HEK293T (cell line): ENCODE measurements around the gene SH3PXD2A.

Source experiments
- CTCF ChIA-PET: fragments of 350-600 bp; formaldehyde crosslinking; extraction: SDS; loops from one replicate; lab custom pipeline; 2021; ENCODE audit warnings: antibody characterized with exemption, inconsistent platforms; lab: Yijun Ruan, JAX
- POLR2A ChIA-PET: fragments of 350-600 bp; formaldehyde crosslinking; extraction: SDS; loops from one replicate; lab custom pipeline; 2020; ENCODE audit warnings: antibody characterized with exemption, inconsistent platforms; lab: Yijun Ruan, JAX
- DNase-seq: peaks from one replicate; pipeline ENCODE4 v3.0.0; 2012; ENCODE audit warnings: mixed read lengths; ENCODE audit errors: extremely low spot score
- ARNT ChIP-seq: fragments of 450-650 bp; IDR thresholded peaks from 2 replicates; pipeline ENCODE4 v1.6.1; 2017; ENCODE audit warnings: mild to moderate bottlenecking
- BHLHE40 ChIP-seq: fragments of 450-650 bp; IDR thresholded peaks from 2 replicates; pipeline ENCODE4 v1.6.1; 2016; ENCODE audit warnings: mild to moderate bottlenecking, moderate library complexity, borderline replicate concordance
- CTBP1 ChIP-seq: fragments of 450-650 bp; IDR thresholded peaks from 2 replicates; pipeline ENCODE4 v1.6.1; 2016; ENCODE audit warnings: borderline replicate concordance
- ELF4 ChIP-seq: fragments of 450-650 bp; IDR thresholded peaks from 2 replicates; pipeline ENCODE4 v1.6.1; 2017; ENCODE audit warnings: antibody characterized with exemption
- FOXA1 ChIP-seq: fragments of 450-650 bp; IDR thresholded peaks from 2 replicates; pipeline ENCODE4 v1.6.1; 2016; ENCODE audit warnings: mild to moderate bottlenecking
- FOXK2 ChIP-seq: fragments of 450-650 bp; IDR thresholded peaks from 2 replicates; pipeline ENCODE4 v1.6.1; 2016; ENCODE audit warnings: mild to moderate bottlenecking
- FOXM1 ChIP-seq: fragments of 450-650 bp; IDR thresholded peaks from 2 replicates; pipeline ENCODE4 v1.6.1; 2017; ENCODE audit warnings: mild to moderate bottlenecking, borderline replicate concordance
- HDGF ChIP-seq: fragments of 450-650 bp; IDR thresholded peaks from 2 replicates; pipeline ENCODE4 v1.6.1; 2017; ENCODE audit warnings: antibody characterized with exemption, borderline replicate concordance
- L3MBTL2 ChIP-seq: fragments of 450-650 bp; conservative IDR thresholded peaks from 2 replicates; pipeline ENCODE4 v1.6.1; 2016; ENCODE audit warnings: mild to moderate bottlenecking
- LEF1 ChIP-seq: fragments of 450-650 bp; IDR thresholded peaks from 2 replicates; pipeline ENCODE4 v1.6.1; 2017; ENCODE audit warnings: mild to moderate bottlenecking, borderline replicate concordance
- NFRKB ChIP-seq: fragments of 450-650 bp; IDR thresholded peaks from 2 replicates; pipeline ENCODE4 v1.6.1; 2016; ENCODE audit warnings: mild to moderate bottlenecking, moderate library complexity
- SP1 ChIP-seq: fragments of 450-650 bp; IDR thresholded peaks from 2 replicates; pipeline ENCODE4 v1.6.1; 2017
- SUZ12 ChIP-seq: fragments of 450-650 bp; IDR thresholded peaks from 2 replicates; pipeline ENCODE4 v1.6.1; 2016; ENCODE audit warnings: mild to moderate bottlenecking
- TARDBP ChIP-seq: fragments of 450-650 bp; IDR thresholded peaks from 2 replicates; pipeline ENCODE4 v1.6.1; 2016
- ZNF384 ChIP-seq: fragments of 450-650 bp; IDR thresholded peaks from 2 replicates; pipeline ENCODE4 v1.6.1; 2016
- TF ChIP-seq, protein P1 (sequence below): fragments of 450-650 bp; IDR thresholded peaks from 2 replicates; pipeline ENCODE4 v1.6.1; 2016

Gene SH3PXD2A

DNA sequence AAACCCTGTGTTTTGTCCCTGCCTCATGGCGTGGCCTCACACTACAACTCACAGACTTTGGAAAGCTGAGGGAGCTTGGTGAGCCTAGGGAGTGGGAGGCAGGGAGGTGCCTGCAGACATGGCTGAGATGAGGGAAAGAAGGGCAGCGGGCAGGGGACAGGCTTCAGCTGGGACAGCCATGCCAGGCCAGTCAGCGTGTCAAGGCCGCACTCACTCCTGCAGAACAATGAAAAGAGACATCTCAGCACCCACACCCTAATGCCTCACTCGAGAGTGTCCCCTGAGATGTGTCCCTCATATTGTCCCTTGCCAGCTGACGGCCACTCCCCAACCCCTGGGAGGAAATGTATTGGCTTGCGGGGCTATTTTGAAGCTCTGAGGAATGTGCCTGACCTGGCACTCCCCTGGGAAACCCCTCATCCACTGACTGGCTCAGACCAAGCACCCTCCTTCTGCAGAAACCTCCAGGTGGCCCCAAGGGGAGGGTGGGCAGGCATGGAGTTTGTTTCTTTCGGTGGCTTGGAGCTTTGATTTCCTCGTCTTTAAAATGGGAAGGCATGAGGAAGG is 31.6 kb downstream of the SH3PXD2A start:
- ChIA-PET POLR2A (no interaction called here), CTCF (no interaction called here)
- no peak for DNase-seq
- TF ChIP-seq CTBP1: no peak
- TF ChIP-seq TARDBP: no peak
- no peak for TF ChIP-seq FOXK2
- TF ChIP-seq FOXA1: no peak
- TF ChIP-seq ZNF384: no peak
- no peak for TF ChIP-seq ELF4
- no peak for TF ChIP-seq L3MBTL2
- TF ChIP-seq NFRKB: no peak
- no peak for TF ChIP-seq SUZ12
- TF ChIP-seq, protein P1, sequence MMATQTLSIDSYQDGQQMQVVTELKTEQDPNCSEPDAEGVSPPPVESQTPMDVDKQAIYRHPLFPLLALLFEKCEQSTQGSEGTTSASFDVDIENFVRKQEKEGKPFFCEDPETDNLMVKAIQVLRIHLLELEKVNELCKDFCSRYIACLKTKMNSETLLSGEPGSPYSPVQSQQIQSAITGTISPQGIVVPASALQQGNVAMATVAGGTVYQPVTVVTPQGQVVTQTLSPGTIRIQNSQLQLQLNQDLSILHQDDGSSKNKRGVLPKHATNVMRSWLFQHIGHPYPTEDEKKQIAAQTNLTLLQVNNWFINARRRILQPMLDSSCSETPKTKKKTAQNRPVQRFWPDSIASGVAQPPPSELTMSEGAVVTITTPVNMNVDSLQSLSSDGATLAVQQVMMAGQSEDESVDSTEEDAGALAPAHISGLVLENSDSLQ: no peak
- TF ChIP-seq ARNT: no peak
- TF ChIP-seq FOXM1: no peak
- no peak for TF ChIP-seq SP1
- no peak for TF ChIP-seq LEF1
- TF ChIP-seq HDGF: no peak
- TF ChIP-seq BHLHE40: no peak

DNA sequence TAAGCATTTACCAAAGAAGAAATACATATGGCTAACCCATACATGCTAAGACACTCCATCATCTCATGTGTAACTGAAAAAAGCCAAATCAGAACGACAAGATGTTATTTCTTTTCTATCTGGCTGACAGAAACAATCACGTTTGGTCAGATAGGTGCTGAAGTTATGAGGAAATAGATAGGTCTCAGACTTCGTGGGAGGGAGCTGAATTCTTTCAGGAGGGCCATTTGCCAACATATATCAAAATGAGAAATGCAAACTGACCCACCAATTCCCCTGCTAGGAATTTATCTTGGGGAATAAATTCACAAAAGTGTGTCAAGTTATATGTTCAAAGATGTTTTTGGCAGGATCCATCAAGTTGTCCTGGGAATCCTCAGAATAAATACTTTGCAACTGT is 32.6 kb downstream of the SH3PXD2A start:
- ChIA-PET POLR2A (no interaction called here), CTCF (interaction anchor here (0.8 kb wide), 1 partner anchor 10 kb away, joined by 3 read pairs; no protein-coding TSS in a partner anchor)
- TF ChIP-seq, protein P1: no peak
- TF ChIP-seq LEF1 (no peak), NFRKB (no peak), L3MBTL2 (no peak), SP1 (no peak), SUZ12 (no peak), HDGF (no peak), ARNT (no peak), ZNF384 (no peak), FOXK2 (no peak), TARDBP (no peak), CTBP1 (no peak), FOXM1 (no peak), BHLHE40 (no peak), FOXA1 (no peak), ELF4 (no peak)
- no peak for DNase-seq

DNA sequence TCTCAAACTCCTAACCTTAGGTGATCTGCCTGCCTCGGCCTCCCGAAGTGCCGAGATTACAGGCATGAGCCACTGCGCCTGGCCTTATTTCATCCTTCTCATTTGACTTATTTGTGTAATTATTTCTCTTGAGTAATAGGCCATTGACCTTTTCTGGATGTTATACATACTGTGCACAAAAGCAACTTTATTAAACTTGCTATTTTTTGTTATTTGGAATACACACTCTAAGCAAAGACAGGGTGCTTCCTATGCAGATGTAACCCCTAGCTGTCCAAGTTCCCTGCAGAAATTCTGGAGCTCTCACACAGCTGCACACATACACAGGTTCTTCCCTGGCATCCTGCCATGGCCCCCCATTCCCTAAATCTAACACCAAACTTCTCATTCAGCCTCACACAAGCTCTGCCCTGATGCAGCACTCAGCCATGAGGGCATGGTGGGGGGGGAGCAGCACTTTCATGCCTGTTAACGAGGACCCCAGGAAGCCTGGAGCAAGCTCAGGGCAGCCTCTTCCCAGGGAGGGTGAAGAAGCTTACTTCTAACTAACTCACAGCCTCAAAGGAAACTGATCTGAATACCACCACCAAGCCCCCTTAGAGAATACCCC is 33.2 kb downstream of the SH3PXD2A start:
- DNase-seq: no peak
- TF ChIP-seq, protein P1: no peak
- no peak for TF ChIP-seq FOXA1
- TF ChIP-seq LEF1: no peak
- POLR2A ChIA-PET: no interaction called here
- CTCF ChIA-PET: interaction anchor here (0.8 kb wide), 1 partner anchor 10 kb away, joined by 3 read pairs; no protein-coding TSS in a partner anchor

DNA sequence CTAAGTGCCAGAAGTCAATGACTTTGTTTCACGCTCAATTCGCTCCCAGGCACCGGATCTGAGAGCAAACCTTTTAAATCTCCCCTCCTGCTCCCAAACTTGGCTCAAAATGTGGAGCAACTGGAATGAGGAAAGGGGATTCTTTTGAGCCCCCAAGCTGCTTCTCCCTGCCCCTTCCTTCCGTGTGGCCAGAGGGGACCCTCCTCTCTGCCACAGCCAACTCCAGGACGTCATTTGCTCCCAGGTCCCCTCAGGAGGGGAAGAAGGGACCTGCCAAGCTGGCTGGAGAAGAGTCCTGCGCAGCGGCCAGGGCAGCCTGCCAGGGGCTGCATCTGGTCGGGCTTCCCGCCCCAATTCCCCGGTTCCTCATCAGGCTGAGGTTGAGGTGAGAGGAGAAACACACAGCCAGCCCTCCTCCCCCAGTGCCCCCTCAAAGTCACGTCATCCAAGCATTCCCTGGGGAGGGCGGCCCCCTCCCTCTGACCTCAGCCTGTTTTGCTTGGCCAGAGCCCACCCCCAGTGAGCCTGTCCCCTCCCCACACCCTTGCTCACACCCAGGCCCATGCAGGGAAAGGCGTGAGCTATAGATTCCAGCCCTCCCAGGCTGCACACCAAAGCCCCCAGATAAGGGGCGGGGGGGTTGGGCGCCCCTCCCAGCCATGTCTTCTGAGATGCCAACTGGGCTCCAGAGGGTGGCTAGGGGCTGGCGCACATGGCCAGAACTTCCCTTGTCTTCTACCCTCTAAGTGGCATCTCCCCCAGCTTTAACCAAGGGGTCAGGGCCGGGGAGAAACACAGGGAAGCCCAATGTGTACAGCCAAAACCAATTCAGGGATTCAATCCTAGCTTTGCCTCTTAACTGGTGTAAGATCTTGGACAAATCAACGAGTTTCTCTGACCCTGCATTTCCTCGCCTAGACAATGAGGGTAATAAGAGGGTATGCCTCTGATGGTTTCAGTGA is 35.0 kb downstream of the SH3PXD2A start:
- TF ChIP-seq BHLHE40: no peak
- TF ChIP-seq, protein P1: no peak
- CTCF ChIA-PET: no interaction called here
- POLR2A ChIA-PET: no interaction called here
- no peak for DNase-seq

DNA sequence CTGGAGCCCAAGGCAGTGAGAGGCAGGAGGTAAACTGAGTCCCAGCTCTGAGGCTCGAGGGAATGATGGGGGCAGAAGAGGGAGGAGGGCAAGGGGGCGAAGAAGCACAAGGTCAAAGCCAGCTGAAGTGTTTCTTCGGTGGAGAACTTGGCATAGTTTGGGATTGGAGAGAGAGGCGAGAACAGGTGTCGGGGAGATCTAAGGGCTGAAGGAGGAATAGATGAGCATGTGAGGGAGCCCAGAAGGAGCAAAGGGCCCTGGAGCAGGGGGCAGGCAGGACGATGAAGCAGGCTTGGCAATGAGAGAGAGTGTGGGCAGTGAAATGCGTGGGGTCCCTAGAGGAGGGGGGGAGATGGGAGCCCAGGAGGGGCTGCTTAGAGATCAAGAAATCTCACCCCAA is 35.9 kb downstream of the SH3PXD2A start:
- DNase-seq: no peak
- TF ChIP-seq FOXA1 (no peak), SUZ12 (no peak), BHLHE40 (no peak)
- ChIA-PET CTCF (no interaction called here), POLR2A (no interaction called here)
